GM12801 (cell line): Measurements from ENCODE around the gene KCNQ1.

Experiments
- TF ChIP-seq, protein P1 (sequence below): IDR thresholded peaks from one replicate; pipeline ENCODE4 v1.5.1; 2011; ENCODE audit warnings: control low read depth; ENCODE audit not compliant: insufficient read length; ENCODE audit errors: extremely low read depth

The KCNQ1 gene

DNA sequence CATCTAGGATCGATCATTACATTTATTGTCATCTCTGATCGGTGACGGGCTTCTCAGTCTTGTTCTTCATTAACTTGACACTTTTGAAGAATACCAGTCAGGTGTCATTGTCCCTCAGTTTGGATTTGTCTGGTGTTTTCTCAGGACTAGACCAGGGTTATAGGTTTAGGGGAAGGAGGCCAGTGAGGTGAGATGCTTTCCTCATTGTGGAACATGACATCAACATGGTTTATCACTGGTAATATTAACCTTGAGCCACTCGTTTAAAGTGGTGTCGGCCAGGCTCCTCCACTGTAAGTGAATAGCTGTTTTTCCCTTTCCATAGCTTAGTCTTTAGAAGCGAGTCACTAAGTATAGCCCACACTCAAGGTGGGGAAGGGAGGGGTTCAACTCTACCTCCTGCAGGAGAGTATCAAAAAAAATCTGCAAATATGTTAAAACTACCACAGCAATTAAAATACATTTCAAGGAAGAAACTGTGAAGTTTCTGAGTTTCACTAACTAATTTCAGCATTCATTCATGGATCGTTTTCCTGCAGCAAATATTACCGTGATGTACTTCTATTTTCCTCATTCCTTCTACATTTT, 213.0 kb downstream of the KCNQ1 start:
- TF ChIP-seq, protein P1, sequence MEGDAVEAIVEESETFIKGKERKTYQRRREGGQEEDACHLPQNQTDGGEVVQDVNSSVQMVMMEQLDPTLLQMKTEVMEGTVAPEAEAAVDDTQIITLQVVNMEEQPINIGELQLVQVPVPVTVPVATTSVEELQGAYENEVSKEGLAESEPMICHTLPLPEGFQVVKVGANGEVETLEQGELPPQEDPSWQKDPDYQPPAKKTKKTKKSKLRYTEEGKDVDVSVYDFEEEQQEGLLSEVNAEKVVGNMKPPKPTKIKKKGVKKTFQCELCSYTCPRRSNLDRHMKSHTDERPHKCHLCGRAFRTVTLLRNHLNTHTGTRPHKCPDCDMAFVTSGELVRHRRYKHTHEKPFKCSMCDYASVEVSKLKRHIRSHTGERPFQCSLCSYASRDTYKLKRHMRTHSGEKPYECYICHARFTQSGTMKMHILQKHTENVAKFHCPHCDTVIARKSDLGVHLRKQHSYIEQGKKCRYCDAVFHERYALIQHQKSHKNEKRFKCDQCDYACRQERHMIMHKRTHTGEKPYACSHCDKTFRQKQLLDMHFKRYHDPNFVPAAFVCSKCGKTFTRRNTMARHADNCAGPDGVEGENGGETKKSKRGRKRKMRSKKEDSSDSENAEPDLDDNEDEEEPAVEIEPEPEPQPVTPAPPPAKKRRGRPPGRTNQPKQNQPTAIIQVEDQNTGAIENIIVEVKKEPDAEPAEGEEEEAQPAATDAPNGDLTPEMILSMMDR: no peak

DNA sequence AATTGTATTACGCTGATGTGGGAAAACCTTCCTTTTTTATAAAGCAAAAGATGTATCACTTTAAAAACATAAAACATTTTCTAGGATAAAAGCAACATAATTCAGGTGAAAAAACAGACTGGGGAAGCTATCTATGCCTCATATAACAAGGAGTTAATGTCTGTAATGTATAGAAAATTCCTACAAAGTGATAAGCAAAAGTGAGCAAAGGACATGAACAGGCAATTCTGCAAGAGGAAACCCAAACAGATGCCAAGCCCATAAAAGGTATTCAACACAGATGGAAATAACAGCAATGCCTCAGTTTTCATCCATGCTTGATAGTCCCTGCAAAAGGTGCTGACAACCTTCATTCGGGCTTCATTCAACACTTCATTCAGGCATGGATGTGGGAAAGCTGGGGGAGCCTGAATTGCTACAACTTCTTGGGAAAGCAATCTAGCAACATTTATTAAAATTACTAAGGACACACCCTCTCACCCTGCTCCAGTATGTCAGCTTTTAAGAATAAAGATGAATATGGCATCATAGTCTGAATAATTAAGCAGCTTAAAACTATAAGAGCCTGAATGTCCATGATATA, 215.6 kb downstream of the KCNQ1 start:
- TF ChIP-seq, protein P1: no peak

DNA sequence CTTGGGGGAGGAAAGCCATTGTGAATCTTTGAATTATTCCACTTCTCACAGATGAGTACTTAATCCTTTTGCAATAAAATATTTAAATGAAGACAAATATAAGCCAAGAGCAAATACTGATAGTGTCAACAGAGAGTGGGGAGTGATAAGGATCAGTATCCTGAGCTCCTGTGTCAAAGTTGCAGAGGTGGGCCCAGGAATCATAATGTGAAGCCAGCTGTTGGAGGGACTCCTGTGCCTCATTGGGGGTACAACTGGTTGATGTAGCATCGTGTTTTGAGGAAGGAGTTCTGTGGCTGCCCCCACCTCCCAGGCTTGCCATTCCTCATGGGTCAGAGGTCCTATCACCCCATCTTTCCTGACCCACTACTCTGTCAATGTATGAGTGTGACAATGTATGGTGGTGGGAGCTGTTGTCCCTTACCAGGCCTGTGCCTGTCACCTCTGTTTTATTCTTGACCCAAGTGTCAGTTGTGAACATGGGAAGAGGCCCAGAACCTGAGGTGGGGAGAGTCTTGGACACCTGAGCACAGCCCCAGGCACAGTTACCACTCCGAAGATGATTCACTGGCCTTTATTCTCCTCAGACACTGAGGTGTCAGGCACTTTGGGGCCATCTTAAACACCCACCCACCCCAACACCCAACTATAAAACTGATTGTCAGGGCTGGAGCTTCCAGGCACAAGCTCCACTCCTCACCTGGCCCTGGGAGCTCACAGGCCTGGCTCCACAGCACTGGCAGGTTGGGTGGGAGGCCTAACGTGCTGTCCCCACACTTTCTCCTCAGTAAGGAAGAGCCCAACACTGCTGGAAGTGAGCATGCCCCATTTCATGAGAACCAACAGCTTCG, 216.6 kb downstream of the KCNQ1 start:
- TF ChIP-seq, protein P1: no peak

DNA sequence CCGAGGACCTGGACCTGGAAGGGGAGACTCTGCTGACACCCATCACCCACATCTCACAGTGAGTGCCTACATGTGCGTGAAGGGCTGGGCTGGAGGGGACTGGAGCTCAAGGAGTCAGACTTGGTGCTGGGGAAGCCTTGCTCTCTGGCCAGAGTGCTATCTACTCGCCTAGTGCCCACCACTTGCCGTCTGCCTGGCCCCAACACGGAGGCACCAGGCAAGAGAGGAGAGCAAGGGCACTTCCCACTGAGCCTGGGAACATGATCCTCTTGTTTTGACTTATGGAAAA, 217.2 kb downstream of the KCNQ1 start:
- TF ChIP-seq, protein P1: no peak

DNA sequence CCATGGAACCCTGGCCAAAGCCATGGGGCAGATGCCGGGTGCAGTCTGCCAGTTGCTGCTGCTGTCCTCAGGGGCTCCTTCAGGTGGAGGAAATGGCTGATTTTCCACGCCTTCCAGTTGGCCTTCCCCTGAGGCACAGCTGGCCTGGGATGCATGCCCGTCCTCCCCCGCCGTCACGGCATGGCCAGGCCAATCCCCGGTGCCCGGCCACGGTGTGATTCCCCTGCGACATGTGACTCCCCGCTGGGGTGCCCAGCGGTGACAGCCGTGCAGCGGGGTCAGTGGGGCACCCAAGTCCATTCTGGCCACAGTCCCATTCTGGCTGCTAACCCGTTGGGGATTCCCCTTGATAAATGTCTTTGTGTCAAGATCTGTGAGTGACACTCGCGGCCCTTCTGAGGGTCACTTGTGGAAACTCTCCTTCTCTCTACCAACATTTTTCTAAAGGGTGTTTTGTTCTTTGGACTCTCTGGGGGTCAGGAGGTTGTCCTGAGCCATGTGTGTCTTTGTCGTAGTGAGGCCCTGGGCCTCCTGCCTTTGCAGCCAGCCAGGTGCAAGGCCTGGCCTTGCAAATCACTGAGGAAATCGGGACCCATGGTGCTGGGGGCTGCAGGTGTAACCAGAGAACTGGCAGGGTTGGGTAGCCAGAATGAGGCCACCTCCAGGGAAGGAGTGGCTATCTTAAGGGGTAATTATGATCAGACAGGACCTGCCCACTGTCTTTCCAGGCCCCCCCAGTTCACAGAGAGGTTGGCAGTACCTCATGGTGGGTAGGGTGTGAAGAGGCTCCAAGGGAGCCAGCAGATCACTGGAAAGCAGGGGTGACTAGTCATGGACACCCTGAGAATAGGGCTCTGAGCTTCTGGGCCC, 217.9 kb downstream of the KCNQ1 start:
- TF ChIP-seq, protein P1: no peak

DNA sequence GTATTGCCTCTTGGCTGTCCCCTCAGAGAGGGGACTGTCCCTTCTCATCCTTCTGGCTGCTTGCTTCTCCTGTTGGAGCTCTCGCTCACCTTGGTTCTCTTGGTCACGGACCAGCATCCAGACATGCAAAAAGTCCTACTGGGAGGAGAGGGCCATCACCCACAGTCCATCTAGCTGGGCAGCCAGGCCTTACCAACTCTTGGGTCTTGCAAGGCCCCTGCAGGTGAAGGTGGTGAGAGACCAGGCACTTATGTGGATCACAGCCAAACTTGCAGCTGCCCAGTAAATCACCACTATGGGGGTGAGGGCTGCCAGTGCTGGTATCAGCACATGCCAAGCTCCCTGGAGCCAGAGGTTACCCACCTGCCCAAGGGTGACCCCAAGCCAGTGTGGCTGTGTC, 218.7 kb downstream of the KCNQ1 start:
- TF ChIP-seq, protein P1: no peak

DNA sequence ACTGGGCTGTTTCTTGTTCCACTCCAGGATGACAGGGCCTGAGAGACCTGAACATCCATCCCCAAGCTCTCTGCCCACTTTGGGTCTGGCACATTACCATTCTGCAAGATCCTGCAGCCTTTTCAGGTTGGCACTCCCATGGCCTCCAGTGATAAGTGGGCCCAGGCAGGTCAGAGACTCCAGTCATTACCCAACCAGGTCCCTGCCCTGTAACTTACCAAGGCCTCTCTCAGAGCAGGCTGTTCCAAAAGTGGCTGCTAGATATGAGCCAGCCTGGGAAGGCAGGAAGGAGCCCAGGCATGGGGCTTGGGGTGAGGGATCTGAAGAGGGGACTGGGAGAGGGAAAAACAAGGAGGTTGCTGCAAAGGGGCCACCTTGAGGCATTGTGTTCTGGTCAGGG, 219.1 kb downstream of the KCNQ1 start:
- TF ChIP-seq, protein P1: no peak
